Fibroblast of skin of right quadriceps (primary cell): ENCODE results near the gene ADARB2.

Experiments
- DNase-seq: peaks from one replicate; pipeline ENCODE4 v3.0.0-alpha.2; 2013

ADARB2 gene

GRCh38 chr10:1679821-1680650 is 57.3 kb downstream of the ADARB2 start:
- DNase-seq = no peak

- DNase-seq = no peak
Observed at GRCh38 chr10:1678084-1678483, 59.2 kb downstream of the ADARB2 start.

GRCh38 chr10:1677307-1677939 is 59.9 kb downstream of the ADARB2 start:
- DNase-seq = no peak

GRCh38 chr10:1674501-1674900 is 62.8 kb downstream of the ADARB2 start:
- no peak for DNase-seq

- no peak for DNase-seq
Observed at GRCh38 chr10:1673568-1674345, 63.6 kb downstream of the ADARB2 start.

GRCh38 chr10:1672001-1672781 is 65.1 kb downstream of the ADARB2 start:
- DNase-seq = no peak

GRCh38 chr10:1671366-1672000 is 65.8 kb downstream of the ADARB2 start:
- no peak for DNase-seq

- no peak for DNase-seq
Observed at GRCh38 chr10:1670541-1671365, 66.6 kb downstream of the ADARB2 start.

- DNase-seq = no peak
Observed at GRCh38 chr10:1669433-1669832, 67.9 kb downstream of the ADARB2 start.

- DNase-seq = no peak
Observed at GRCh38 chr10:1668399-1668798, 68.9 kb downstream of the ADARB2 start.

GRCh38 chr10:1667392-1667791 is 69.9 kb downstream of the ADARB2 start:
- DNase-seq = no peak

- DNase-seq = no peak
Observed at GRCh38 chr10:1666147-1666546, 71.2 kb downstream of the ADARB2 start.

- no peak for DNase-seq
Observed at GRCh38 chr10:1665681-1666080, 71.6 kb downstream of the ADARB2 start.

- DNase-seq = no peak
Observed at GRCh38 chr10:1665021-1665661, 72.2 kb downstream of the ADARB2 start.

GRCh38 chr10:1664333-1664964 is 72.9 kb downstream of the ADARB2 start:
- no peak for DNase-seq

- no peak for DNase-seq
Observed at GRCh38 chr10:1663226-1663625, 74.1 kb downstream of the ADARB2 start.

GRCh38 chr10:1662438-1663025 is 74.8 kb downstream of the ADARB2 start:
- no peak for DNase-seq

GRCh38 chr10:1661859-1662437 is 75.4 kb downstream of the ADARB2 start:
- DNase-seq = no peak

GRCh38 chr10:1661416-1661815 is 75.9 kb downstream of the ADARB2 start:
- no peak for DNase-seq

- DNase-seq = no peak
Observed at GRCh38 chr10:1660815-1661214, 76.5 kb downstream of the ADARB2 start.
